Caco-2 (cell line): ENCODE data around the gene SHMT2. TPM values are rescaled to one million over a fixed set of nuclear protein-coding genes. Genes with fewer than 3 reads are reported as not detected.

Source experiments
- BruUV-seq: library from RNA; stranded (reverse); fragments of 400-500 nt; replicated peaks from 2 replicates; lab custom pipeline; 2021; lab: Mats Ljungman, UMichigan
- CTCF ChIA-PET: fragments of 300-600 bp; sonication (Branson Sonifier 250); formaldehyde crosslinking; loops from one replicate; lab custom pipeline; 2022; ENCODE audit warnings: antibody characterized with exemption; lab: Charles Lee
- POLR2A ChIA-PET: fragments of 300-600 bp; sonication (Branson Sonifier 250); formaldehyde crosslinking; loops from one replicate; lab custom pipeline; 2022; ENCODE audit warnings: antibody characterized with exemption; lab: Charles Lee
- DNase-seq, 2 experiments: peaks; one replicate each; pipeline versions ENCODE4 v3.0.0 to v3.0.0-alpha.2; 2020 to 2022
- H3K27me3 ChIP-seq: replicated peaks from 2 replicates; pipeline ENCODE4 v1.6.0; 2011; ENCODE audit warnings: low read length; ENCODE audit not compliant: control insufficient read depth, insufficient read depth
- H3K36me3 ChIP-seq: 2 replicates; pipeline ENCODE4 v1.5.1; 2011; ENCODE audit warnings: low read length; ENCODE audit not compliant: control insufficient read depth, insufficient read depth
- H3K4me1 ChIP-seq: fragments of 250-450 bp; sonication (Bioruptor Pico); 2 replicates; pipeline ENCODE4 v1.5.1; 2020; ENCODE audit warnings: mild to moderate bottlenecking
- H3K4me3 ChIP-seq: 2 replicates; pipeline ENCODE4 v1.5.1; 2011; ENCODE audit warnings: low read depth, mild to moderate bottlenecking, control low read depth, low read length
- H3K9me3 ChIP-seq: fragments of 250-450 bp; sonication (Bioruptor Pico); 2 replicates; pipeline ENCODE4 v1.5.1; 2020; ENCODE audit warnings: mild to moderate bottlenecking, moderate library complexity
- H3K27ac Mint-ChIP-seq: one replicate; pipeline ENCODE4 v1.8.0; 2022; ENCODE audit warnings: mixed read lengths; ENCODE audit not compliant: unreplicated experiment
- H3K27me3 Mint-ChIP-seq: one replicate; pipeline ENCODE4 v1.8.0; 2022; ENCODE audit warnings: mixed read lengths; ENCODE audit not compliant: insufficient read depth, unreplicated experiment
- H3K36me3 Mint-ChIP-seq: one replicate; pipeline ENCODE4 v1.8.0; 2022; ENCODE audit warnings: mild to moderate bottlenecking, mixed read lengths; ENCODE audit not compliant: insufficient read depth, unreplicated experiment
- H3K4me1 Mint-ChIP-seq: one replicate; pipeline ENCODE4 v1.8.0; 2022; ENCODE audit warnings: low read depth, mixed read lengths; ENCODE audit not compliant: unreplicated experiment
- H3K4me3 Mint-ChIP-seq: one replicate; pipeline ENCODE4 v1.8.0; 2022; ENCODE audit warnings: mild to moderate bottlenecking, moderate library complexity, mixed read lengths; ENCODE audit not compliant: unreplicated experiment
- H3K9me3 Mint-ChIP-seq: one replicate; pipeline ENCODE4 v1.8.0; 2022; ENCODE audit warnings: mixed read lengths; ENCODE audit not compliant: unreplicated experiment
- CTCF ChIP-seq, 2 experiments: fragments of 200-600 bp in 1 of 2; IDR thresholded peaks; 1 replicate in 1 of 2; 2 replicates in 1 of 2; pipeline versions ENCODE4 v1.5.1 to v1.8.0; 2011 to 2022; ENCODE audit warnings: antibody characterized with exemption in 1 of 2, control low read depth in 1 of 2, inconsistent platforms in 1 of 2, low read depth in 1 of 2, low read length in 1 of 2, mild to moderate bottlenecking in 1 of 2, moderate library complexity in 1 of 2; ENCODE audit not compliant: insufficient read depth in 1 of 2, severe bottlenecking in 1 of 2, unreplicated experiment in 1 of 2
- intact Hi-C: fragments of 100-400 bp; cut with micrococcal nuclease; formaldehyde crosslinking; loops from one replicate; pipeline ENCODE4 v1.10.0; 2022; ENCODE audit not compliant: unreplicated experiment
- total RNA-seq: library from RNA; stranded (reverse); gene quantifications from 2 replicates; pipeline ENCODE4 v1.2.3, GENCODE V29; 2022

SHMT2 gene
- total RNA-seq, 1 experiment from 2014 or later: 466 TPM

GRCh38 chr12:57221169-57221917 lies 8.2 kb upstream of the SHMT2 start:
- Histone ChIP-seq H3K4me3 (no peak overlapping the region), H3K4me1 (no peaks in the 10 kb centered on the region), H3K36me3 (no peaks in the 10 kb centered on the region), H3K9me3 (no peaks in the 10 kb centered on the region), H3K27me3 (peaks cover 7% of the 10 kb centered on the region)
- H3K4me1 Mint-ChIP-seq: peaks cover 15% of the 10 kb centered on the region
- no peak overlapping the region for H3K27ac Mint-ChIP-seq
- H3K9me3 Mint-ChIP-seq: no peaks in the 10 kb centered on the region
- peaks cover 17% of the 10 kb centered on the region for H3K27me3 Mint-ChIP-seq
- intact Hi-C loops: no loop called here
- POLR2A ChIA-PET: no interaction called here
- peaks cover 14% of the 10 kb centered on the region for H3K36me3 Mint-ChIP-seq
- no TSS peak for BruUV-seq
- H3K4me3 Mint-ChIP-seq: no peak overlapping the region
- CTCF ChIA-PET: interaction anchor here (1.2 kb wide), 1 partner anchor 8 kb away, joined by 4 read pairs; no protein-coding TSS in a partner anchor
- TF ChIP-seq CTCF (IDR thresholded peaks at IDR 0.05; ENCODE audit: insufficient read depth in 1 of 2, low read depth in 1 of 2, low read length in 1 of 2, severe bottlenecking in 1 of 2, unreplicated experiment in 1 of 2): no peak
- no peak for DNase-seq

DNA sequence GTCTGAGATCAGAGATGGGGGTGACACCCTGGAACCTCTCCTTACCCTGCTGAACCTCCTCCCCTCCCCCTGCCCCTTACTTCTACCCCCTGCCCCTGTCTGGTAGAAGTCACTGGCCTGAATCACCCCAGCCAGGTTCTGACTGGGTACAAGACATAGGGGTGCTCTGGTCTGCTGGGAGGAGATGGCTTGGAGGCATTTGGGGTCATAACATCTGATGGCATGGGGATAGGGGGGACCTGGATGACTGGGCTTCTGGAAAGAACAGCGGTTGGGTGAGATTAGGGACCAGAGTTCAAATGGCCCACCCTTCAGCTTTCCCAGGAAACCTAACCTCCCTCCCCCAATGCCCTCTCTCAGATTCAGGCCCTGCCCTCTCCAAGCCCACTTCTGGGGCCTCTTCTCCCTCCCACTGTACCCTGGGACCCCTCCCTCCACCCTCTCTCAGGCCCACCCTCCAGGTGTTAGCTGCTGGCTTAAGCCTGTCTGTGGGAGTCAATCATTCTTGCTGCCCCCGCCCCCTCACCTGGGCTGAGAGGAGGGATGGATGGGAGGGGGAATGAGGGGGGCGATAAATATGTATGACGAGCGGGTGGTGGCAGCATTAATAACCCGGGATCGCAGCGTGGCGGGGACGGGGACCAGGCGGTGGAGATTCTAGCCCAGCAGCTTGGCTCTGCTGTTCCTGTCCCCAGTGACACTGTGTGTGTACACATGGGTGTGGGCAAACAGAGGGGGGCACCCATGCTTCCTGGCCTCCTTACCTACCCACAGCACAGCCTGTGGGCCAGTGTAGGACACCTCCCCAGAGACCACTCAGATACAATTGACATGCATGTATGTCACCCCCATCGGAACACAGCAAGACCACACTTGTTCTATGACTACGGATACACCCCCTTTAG lies 7.0 kb upstream of the SHMT2 start:
- Histone ChIP-seq H3K27me3 (peaks cover 5% of the 10 kb centered on the region), H3K36me3 (no peaks in the 10 kb centered on the region), H3K4me3 (no peak overlapping the region), H3K4me1 (no peaks in the 10 kb centered on the region), H3K9me3 (no peaks in the 10 kb centered on the region)
- intact Hi-C loops: no loop called here
- Mint-ChIP-seq H3K4me3 (no peak overlapping the region), H3K4me1 (peaks cover 14% of the 10 kb centered on the region), H3K27ac (no peak overlapping the region), H3K27me3 (peaks cover 14% of the 10 kb centered on the region), H3K9me3 (no peaks in the 10 kb centered on the region), H3K36me3 (peaks cover 14% of the 10 kb centered on the region)
- ChIA-PET CTCF (interaction anchor here (0.6 to 1.2 kb wide), 2 partner anchors 9 to 45 kb away, joined by 3 to 4 read pairs; no protein-coding TSS in a partner anchor), POLR2A (interaction anchor here (0.5 kb wide), 1 partner anchor 90 kb away, joined by 4 read pairs; no protein-coding TSS in a partner anchor)
- no TSS peak for BruUV-seq
- DNase-seq: no peak
- TF ChIP-seq CTCF (IDR thresholded peaks at IDR 0.05; ENCODE audit: insufficient read depth in 1 of 2, low read depth in 1 of 2, low read length in 1 of 2, severe bottlenecking in 1 of 2, unreplicated experiment in 1 of 2): no peak
